Stimulated activated CD8-positive, alpha-beta memory T cell treated with anti-CD3 and anti-CD28 coated beads, Interleukin-4, amount 100 ng/mL, for 1 hour (primary cell): ENCODE data around the gene KRT6A.

Experiments
- DNase-seq, 2 donors: peaks; one replicate each; pipeline ENCODE4 v3.0.0-alpha.2; 2020; ENCODE audit warnings: low read depth in 2 of 2, low spot score in 1 of 2

Gene KRT6A

GRCh38 chr12:52493172-52493571 lies at the start of gene KRT6A:
KRT6A (minus strand) TSS chr12:52493257; CDS start chr12:52493188, 69 bp downstream.
- DNase-seq: no peak

- no peak for DNase-seq
Observed at GRCh38 chr12:52542157-52542556, 49.1 kb upstream of the KRT6A start.

GRCh38 chr12:52541709-52542108 lies 48.7 kb upstream of the KRT6A start:
- DNase-seq: no peak

- no peak for DNase-seq
Observed at GRCh38 chr12:52540531-52540930, 47.5 kb upstream of the KRT6A start.

- no peak for DNase-seq
Observed at GRCh38 chr12:52539821-52540173, 46.7 kb upstream of the KRT6A start.

- no peak for DNase-seq
Observed at GRCh38 chr12:52539083-52539820, 46.2 kb upstream of the KRT6A start.

- no peak for DNase-seq
Observed at GRCh38 chr12:52537101-52537500, 44.0 kb upstream of the KRT6A start.

GRCh38 chr12:52535574-52535973 lies 42.5 kb upstream of the KRT6A start:
- no peak for DNase-seq

GRCh38 chr12:52534482-52534881 lies 41.4 kb upstream of the KRT6A start:
- no peak for DNase-seq

- no peak for DNase-seq
Observed at GRCh38 chr12:52533686-52534470, 40.8 kb upstream of the KRT6A start.

- DNase-seq: no peak
Observed at GRCh38 chr12:52532636-52533035, 39.6 kb upstream of the KRT6A start.

- no peak for DNase-seq
Observed at GRCh38 chr12:52531566-52532300, 38.7 kb upstream of the KRT6A start.

- no peak for DNase-seq
Observed at GRCh38 chr12:52530905-52531304, 37.8 kb upstream of the KRT6A start.

- DNase-seq: no peak
Observed at GRCh38 chr12:52530366-52530765, 37.3 kb upstream of the KRT6A start.

GRCh38 chr12:52529846-52530245 lies 36.8 kb upstream of the KRT6A start:
- DNase-seq: no peak

- no peak for DNase-seq
Observed at GRCh38 chr12:52529417-52529816, 36.4 kb upstream of the KRT6A start.

GRCh38 chr12:52528641-52529143 lies 35.6 kb upstream of the KRT6A start:
- DNase-seq: no peak

- DNase-seq: no peak
Observed at GRCh38 chr12:52527121-52527800, 34.2 kb upstream of the KRT6A start.

- DNase-seq: no peak
Observed at GRCh38 chr12:52526511-52526951, 33.5 kb upstream of the KRT6A start.

- no peak for DNase-seq
Observed at GRCh38 chr12:52525661-52526499, 32.8 kb upstream of the KRT6A start.
